ENCODE measurements around the gene PPEF1.

DNA sequence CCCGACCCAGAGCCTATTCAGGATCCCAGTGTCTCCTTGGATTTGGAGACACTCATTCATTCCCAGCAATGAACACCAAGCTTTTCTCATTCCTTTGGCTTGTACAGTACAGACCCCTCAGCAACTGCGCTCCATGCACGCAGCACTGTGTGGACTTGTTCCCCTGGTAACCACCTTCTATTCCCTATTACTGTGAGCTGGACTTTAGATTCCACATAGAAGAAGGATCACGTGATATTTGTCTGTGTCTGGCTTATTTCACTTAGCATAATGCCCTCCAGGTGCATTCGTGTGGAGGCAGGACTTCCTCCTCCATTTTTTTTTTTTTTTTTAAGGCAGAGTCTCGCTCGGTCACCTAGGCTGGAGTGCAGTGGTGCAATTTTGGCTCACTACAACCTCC lies 170.0 kb downstream of the PPEF1 start:
- TF ChIP-seq EZH2 (IDR thresholded peaks at IDR 0.05; ENCODE audit: low read length, missing control alignments) = no peak
- TF ChIP-seq, protein P1, sequence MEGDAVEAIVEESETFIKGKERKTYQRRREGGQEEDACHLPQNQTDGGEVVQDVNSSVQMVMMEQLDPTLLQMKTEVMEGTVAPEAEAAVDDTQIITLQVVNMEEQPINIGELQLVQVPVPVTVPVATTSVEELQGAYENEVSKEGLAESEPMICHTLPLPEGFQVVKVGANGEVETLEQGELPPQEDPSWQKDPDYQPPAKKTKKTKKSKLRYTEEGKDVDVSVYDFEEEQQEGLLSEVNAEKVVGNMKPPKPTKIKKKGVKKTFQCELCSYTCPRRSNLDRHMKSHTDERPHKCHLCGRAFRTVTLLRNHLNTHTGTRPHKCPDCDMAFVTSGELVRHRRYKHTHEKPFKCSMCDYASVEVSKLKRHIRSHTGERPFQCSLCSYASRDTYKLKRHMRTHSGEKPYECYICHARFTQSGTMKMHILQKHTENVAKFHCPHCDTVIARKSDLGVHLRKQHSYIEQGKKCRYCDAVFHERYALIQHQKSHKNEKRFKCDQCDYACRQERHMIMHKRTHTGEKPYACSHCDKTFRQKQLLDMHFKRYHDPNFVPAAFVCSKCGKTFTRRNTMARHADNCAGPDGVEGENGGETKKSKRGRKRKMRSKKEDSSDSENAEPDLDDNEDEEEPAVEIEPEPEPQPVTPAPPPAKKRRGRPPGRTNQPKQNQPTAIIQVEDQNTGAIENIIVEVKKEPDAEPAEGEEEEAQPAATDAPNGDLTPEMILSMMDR (conservative IDR thresholded peaks at IDR 0.05 in 1 of 2, IDR thresholded peaks at IDR 0.05 in 1 of 2; ENCODE audit: low read depth in 1 of 2, low read length in 2 of 2) = no peak

Data from fibroblast of lung (primary cell).